MM.1S (cell line): Measurements from ENCODE around the gene PTPRE.

ENCODE experiments used
- DNase-seq: peaks from one replicate; pipeline ENCODE4 v3.0.0-alpha.2; 2015
- H2AFZ ChIP-seq: fragments of 300-600 bp; sonication (generic); 2 replicates; pipeline ENCODE4 v1.6.0; 2016; ENCODE audit warnings: antibody characterized with exemption, low read length
- H3F3A ChIP-seq: fragments of 300-600 bp; sonication (generic); 2 replicates; pipeline ENCODE4 v1.6.1; 2016; ENCODE audit warnings: mild to moderate bottlenecking, antibody characterized with exemption, low read length, moderate library complexity, mixed read lengths; ENCODE audit not compliant: insufficient read depth
- H3K27ac ChIP-seq: fragments of 300-600 bp; sonication (generic); 2 replicates; pipeline ENCODE4 v1.5.1; 2016; ENCODE audit warnings: mild to moderate bottlenecking, low read length
- H3K27me3 ChIP-seq: fragments of 300-600 bp; sonication (generic); replicated peaks from 2 replicates; pipeline ENCODE4 v1.6.0; 2016; ENCODE audit warnings: low read length; ENCODE audit not compliant: insufficient read depth
- H3K36me3 ChIP-seq: fragments of 300-600 bp; sonication (generic); replicated peaks from 2 replicates; pipeline ENCODE4 v1.6.1; 2016; ENCODE audit warnings: mild to moderate bottlenecking, low read length, mixed read lengths; ENCODE audit not compliant: insufficient read depth
- H3K4me1 ChIP-seq: fragments of 300-600 bp; sonication (generic); 2 replicates; pipeline ENCODE4 v1.6.1; 2016; ENCODE audit warnings: low read length, mixed read lengths
- H3K4me2 ChIP-seq: fragments of 300-600 bp; sonication (generic); 2 replicates; pipeline ENCODE4 v1.6.0; 2016; ENCODE audit warnings: low read depth, low read length
- H3K4me3 ChIP-seq: fragments of 300-600 bp; sonication (generic); 2 replicates; pipeline ENCODE4 v1.5.1; 2016; ENCODE audit warnings: low read length, mixed read lengths
- H3K79me2 ChIP-seq: fragments of 300-600 bp; sonication (generic); 2 replicates; pipeline ENCODE4 v1.6.1; 2016; ENCODE audit warnings: mixed run types, low read length, mixed read lengths
- H3K9ac ChIP-seq: fragments of 300-600 bp; sonication (generic); 2 replicates; pipeline ENCODE4 v1.6.1; 2016; ENCODE audit warnings: low read length, mixed read lengths
- H3K9me2 ChIP-seq: fragments of 300-600 bp; sonication (generic); replicated peaks from 2 replicates; pipeline ENCODE4 v1.6.1; 2016; ENCODE audit warnings: mild to moderate bottlenecking, low read length, mixed read lengths; ENCODE audit not compliant: insufficient read depth
- H3K9me3 ChIP-seq: fragments of 300-600 bp; sonication (generic); replicated peaks from 2 replicates; pipeline ENCODE4 v1.6.1; 2016; ENCODE audit warnings: mild to moderate bottlenecking, low read length, mixed read lengths; ENCODE audit not compliant: insufficient read depth
- H4K20me1 ChIP-seq: fragments of 300-600 bp; sonication (generic); 2 replicates; pipeline ENCODE4 v1.6.1; 2016; ENCODE audit warnings: mild to moderate bottlenecking, low read length, moderate library complexity, mixed read lengths; ENCODE audit not compliant: insufficient read depth
- EZH2 ChIP-seq: fragments of 300-600 bp; sonication (generic); optimal IDR thresholded peaks from 2 replicates; pipeline ENCODE3; 2017; ENCODE audit warnings: low read depth, mild to moderate bottlenecking, antibody characterized with exemption, low read length, mixed read lengths
- EZH2phosphoT487 ChIP-seq: fragments of 300-600 bp; sonication (generic); IDR thresholded peaks from 2 replicates; pipeline ENCODE4 v1.6.1; 2018; ENCODE audit warnings: antibody characterized with exemption, low read length
- TF ChIP-seq, protein P1 (sequence below): fragments of 300-600 bp; sonication (generic); IDR thresholded peaks from 2 replicates; pipeline ENCODE4 v1.5.1; 2016; ENCODE audit warnings: antibody characterized with exemption, low read length, mixed read lengths

PTPRE gene

DNA sequence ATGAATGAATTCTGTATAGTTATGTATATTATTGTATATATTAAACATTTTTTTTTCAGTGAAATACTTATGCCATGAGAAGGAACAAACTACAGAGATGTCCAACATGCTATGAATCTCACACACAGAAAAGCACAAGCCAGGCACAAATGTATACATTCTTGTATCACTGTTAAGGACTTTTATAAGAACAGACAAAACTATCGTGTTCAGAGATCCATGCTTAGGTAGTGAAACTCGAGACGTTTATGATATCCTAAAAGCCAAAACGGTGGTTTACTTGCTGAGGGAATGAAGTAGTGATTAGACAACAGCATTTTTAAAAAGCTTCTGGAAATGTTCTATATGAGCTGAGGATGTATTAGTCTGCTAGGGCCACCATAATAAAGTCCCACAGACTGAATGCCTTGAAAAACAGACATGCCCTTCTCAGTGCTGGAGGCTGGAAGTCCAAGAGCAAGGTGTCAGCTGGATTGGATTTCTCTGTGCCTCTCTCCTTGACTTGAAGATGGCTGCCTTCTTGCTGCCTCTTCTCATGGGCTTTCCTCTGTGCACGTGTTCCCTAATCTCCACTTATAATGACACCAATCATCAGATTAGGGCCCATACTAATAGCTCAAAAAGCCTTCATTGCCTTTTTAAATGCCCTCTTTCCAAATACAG is 215.0 kb downstream of the PTPRE start:
- peaks cover 37% of the 10 kb centered on the region for H3K36me3 ChIP-seq
- TF ChIP-seq EZH2 (no peak), EZH2phosphoT487 (no peak)
- TF ChIP-seq, protein P1, sequence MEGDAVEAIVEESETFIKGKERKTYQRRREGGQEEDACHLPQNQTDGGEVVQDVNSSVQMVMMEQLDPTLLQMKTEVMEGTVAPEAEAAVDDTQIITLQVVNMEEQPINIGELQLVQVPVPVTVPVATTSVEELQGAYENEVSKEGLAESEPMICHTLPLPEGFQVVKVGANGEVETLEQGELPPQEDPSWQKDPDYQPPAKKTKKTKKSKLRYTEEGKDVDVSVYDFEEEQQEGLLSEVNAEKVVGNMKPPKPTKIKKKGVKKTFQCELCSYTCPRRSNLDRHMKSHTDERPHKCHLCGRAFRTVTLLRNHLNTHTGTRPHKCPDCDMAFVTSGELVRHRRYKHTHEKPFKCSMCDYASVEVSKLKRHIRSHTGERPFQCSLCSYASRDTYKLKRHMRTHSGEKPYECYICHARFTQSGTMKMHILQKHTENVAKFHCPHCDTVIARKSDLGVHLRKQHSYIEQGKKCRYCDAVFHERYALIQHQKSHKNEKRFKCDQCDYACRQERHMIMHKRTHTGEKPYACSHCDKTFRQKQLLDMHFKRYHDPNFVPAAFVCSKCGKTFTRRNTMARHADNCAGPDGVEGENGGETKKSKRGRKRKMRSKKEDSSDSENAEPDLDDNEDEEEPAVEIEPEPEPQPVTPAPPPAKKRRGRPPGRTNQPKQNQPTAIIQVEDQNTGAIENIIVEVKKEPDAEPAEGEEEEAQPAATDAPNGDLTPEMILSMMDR: no peak

DNA sequence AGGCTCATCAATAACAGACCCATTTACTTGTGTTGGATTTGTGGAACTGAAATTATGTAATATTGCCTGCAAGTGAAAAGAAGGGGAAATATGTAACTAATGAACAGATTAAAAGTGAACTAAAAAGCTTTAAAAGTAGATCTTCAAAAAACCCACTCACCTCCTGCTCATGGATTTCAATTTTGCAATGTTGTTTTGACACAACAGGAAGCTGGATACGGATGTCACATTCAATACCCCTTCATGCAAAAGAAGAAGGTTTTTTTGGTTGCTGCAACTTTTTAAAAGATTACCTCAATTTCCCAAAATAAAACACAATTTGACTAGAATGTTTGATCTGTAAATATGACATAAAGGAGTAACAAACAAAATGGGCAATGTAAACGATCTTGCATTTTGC is 216.0 kb downstream of the PTPRE start:
- Histone ChIP-seq H3K9me2 (no peaks in the 10 kb centered on the region), H3K4me3 (no peak overlapping the region; the same call in 1 of the 2 replicates), H3K4me2 (peak overlapping the region; percentile 83), H4K20me1 (peaks cover 7% of the 10 kb centered on the region; the same call in 1 of the 2 replicates), H3K27ac (no peak overlapping the region), H3K9me3 (no peaks in the 10 kb centered on the region), H3F3A (peaks cover 16% of the 10 kb centered on the region; the same call in 1 of the 2 replicates), H3K79me2 (peaks cover 84% of the 10 kb centered on the region), H3K36me3 (peaks cover 27% of the 10 kb centered on the region), H3K9ac (no peak overlapping the region), H3K4me1 (peaks cover 12% of the 10 kb centered on the region), H2AFZ (no peak overlapping the region), H3K27me3 (no peaks in the 10 kb centered on the region)
- TF ChIP-seq EZH2phosphoT487 (no peak), EZH2 (no peak)
- TF ChIP-seq, protein P1: no peak
- DNase-seq: no peak

More for the DNA sequence above, 215.0 kb downstream of the PTPRE start:
- Histone ChIP-seq H2AFZ (no peak overlapping the region), H3K4me3 (no peak overlapping the region), H3K4me2 (peak overlapping the region; percentile 83; the same call in 1 of the 2 replicates), H4K20me1 (peaks cover 7% of the 10 kb centered on the region; the same call in 1 of the 2 replicates), H3K27ac (no peak overlapping the region), H3K4me1 (peaks cover 7% of the 10 kb centered on the region), H3K9me2 (no peaks in the 10 kb centered on the region), H3K9ac (no peak overlapping the region), H3K27me3 (no peaks in the 10 kb centered on the region), H3K79me2 (peaks cover 91% of the 10 kb centered on the region), H3F3A (peaks cover 9% of the 10 kb centered on the region; the same call in 1 of the 2 replicates), H3K9me3 (no peaks in the 10 kb centered on the region)
- no peak for DNase-seq

DNA sequence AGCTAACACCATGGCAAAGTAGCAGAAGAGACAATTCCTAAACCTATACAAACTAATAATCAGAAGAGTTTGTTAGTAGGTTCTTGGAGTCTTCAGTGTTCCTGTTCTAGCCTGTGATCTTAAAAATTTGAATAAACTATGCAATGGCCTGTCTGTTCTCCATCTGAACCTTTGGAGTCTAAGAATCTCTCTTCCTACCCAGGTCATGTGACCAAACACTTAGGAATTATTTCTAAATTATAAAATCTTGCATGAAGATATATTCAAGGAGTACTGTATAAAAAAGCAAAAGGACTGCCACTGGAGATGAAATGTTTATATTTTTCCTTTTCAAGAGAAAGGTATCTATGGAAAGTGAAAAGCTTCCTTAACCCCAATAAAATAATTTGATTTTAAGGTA is 216.9 kb downstream of the PTPRE start:
- Histone ChIP-seq H3K9me3 (no peaks in the 10 kb centered on the region), H3K4me3 (peak overlapping the region; percentile 73), H3K27me3 (no peaks in the 10 kb centered on the region), H3K9me2 (no peaks in the 10 kb centered on the region), H3K36me3 (peaks cover 23% of the 10 kb centered on the region), H2AFZ (no peak overlapping the region), H3K4me1 (peaks cover 12% of the 10 kb centered on the region), H3K9ac (peak overlapping the region; percentile 97; the same call in 1 of the 2 replicates), H3F3A (peaks cover 13% of the 10 kb centered on the region; the same call in 1 of the 2 replicates), H3K27ac (no peak overlapping the region), H3K4me2 (peak overlapping the region; percentile 83), H3K79me2 (peaks cover 75% of the 10 kb centered on the region), H4K20me1 (peaks cover 7% of the 10 kb centered on the region; the same call in 1 of the 2 replicates)
- DNase-seq: no peak
- TF ChIP-seq EZH2 (no peak), EZH2phosphoT487 (no peak)
- TF ChIP-seq, protein P1: no peak
